VCaP (cell line): Measurements from ENCODE around the gene ACER2.
"Not testable (repeated sequence)": the region's sequence is repeated elsewhere in the genome, so short reads cannot be mapped to it uniquely, and the experiment has no call there.

Source experiments
- H3K27ac ChIP-seq: fragments of 450-650 bp; 2 replicates; pipeline ENCODE4 v1.5.1; 2017
- CTCF ChIP-seq: fragments of 450-650 bp; conservative IDR thresholded peaks from 2 replicates; pipeline ENCODE4 v1.5.1; 2017; ENCODE audit warnings: mild to moderate bottlenecking, moderate library complexity

The ACER2 gene

GRCh38 chr9:19386502-19387044, 22.2 kb upstream of the ACER2 start:
- H3K27ac ChIP-seq, result no peak overlapping the region
- no peak for TF ChIP-seq CTCF

DNA sequence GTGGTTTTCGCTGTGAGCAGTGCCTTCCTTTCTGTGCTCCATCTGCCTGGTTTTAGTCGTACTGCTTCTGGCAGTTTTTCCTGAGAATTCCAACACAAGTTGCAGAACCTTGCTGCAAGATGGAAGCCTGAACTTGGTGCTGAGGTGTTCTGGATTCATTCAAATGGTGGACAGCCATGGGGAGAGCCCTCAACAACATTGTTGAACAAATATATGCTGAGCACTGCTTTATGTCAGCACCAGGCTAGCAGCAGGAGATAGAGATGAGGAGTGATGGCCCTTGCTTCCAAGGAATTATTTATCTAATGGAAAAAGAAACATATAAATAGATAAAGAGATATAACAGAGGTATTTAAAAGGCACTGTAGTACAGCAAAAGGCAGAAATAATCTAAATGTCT, 21.5 kb upstream of the ACER2 start:
- no peak for TF ChIP-seq CTCF
- H3K27ac ChIP-seq, result peak overlapping the region; percentile 14; the same call in 1 of the 2 replicates

DNA sequence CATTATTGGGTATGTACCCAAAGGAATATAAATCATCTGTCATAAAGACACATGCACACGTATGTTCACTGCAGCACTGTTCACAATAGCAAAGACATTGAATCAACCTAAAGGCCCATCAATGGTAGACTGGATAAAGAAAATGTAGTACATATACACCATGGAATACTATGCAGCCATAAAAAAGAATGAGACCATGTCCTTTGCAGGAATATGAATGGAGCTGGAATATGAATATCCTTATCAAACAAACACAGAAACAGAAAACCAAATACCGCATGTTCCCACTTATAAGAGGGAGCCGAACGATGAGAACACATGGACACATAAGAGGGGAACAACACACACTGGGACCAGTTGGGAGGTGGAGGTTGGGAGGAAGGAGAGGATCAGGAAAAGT, 19.3 kb upstream of the ACER2 start:
- not testable (repeated sequence) for H3K27ac ChIP-seq

GRCh38 chr9:19397845-19398244, 11.0 kb upstream of the ACER2 start:
- no peak for TF ChIP-seq CTCF
- H3K27ac ChIP-seq, result no peak overlapping the region

DNA sequence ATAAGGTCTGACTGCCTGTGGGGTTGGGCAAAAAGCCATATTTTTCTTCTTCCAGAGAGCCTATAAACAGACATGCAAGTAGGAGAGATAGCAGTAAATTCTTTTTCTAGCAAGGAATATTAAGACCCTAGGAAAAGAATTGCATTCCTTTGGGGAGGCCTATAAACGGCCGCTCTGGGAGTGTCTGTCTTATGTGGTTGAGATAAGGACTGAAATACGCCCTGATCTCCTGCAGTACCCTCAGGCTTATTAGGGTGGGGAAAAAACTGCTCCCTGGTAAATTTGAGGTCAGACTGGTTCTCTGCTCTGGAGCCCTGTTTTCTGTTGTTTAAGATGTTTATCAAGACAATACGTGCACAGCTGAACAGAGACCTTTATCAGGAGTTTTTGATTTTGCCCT, 5.6 kb upstream of the ACER2 start:
- peak overlapping the region; percentile 98 for H3K27ac ChIP-seq

- TF ChIP-seq CTCF, result no peak
- peak overlapping the region; percentile 98 for H3K27ac ChIP-seq
Measured at GRCh38 chr9:19404283-19405075, 4.3 kb upstream of the ACER2 start.

GRCh38 chr9:19405771-19406170, 3.0 kb upstream of the ACER2 start:
- peak overlapping the region; percentile 98 for H3K27ac ChIP-seq
- TF ChIP-seq CTCF, result peak; percentile 33

GRCh38 chr9:19408316-19408692, 505 bp upstream of the ACER2 start:
- peak overlapping the region; percentile 98 for H3K27ac ChIP-seq
- no peak for TF ChIP-seq CTCF
